ENCODE results near the gene CACNG8.

The CACNG8 gene

GRCh38 chr19:53992211-53992610 is 29.5 kb downstream of the CACNG8 start:
- no peak overlapping the region for H3K4me3 ChIP-seq (ENCODE audit: low read depth, low read length)
- TF ChIP-seq, protein P1, sequence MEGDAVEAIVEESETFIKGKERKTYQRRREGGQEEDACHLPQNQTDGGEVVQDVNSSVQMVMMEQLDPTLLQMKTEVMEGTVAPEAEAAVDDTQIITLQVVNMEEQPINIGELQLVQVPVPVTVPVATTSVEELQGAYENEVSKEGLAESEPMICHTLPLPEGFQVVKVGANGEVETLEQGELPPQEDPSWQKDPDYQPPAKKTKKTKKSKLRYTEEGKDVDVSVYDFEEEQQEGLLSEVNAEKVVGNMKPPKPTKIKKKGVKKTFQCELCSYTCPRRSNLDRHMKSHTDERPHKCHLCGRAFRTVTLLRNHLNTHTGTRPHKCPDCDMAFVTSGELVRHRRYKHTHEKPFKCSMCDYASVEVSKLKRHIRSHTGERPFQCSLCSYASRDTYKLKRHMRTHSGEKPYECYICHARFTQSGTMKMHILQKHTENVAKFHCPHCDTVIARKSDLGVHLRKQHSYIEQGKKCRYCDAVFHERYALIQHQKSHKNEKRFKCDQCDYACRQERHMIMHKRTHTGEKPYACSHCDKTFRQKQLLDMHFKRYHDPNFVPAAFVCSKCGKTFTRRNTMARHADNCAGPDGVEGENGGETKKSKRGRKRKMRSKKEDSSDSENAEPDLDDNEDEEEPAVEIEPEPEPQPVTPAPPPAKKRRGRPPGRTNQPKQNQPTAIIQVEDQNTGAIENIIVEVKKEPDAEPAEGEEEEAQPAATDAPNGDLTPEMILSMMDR (IDR thresholded peaks at IDR 0.05; ENCODE audit: insufficient read depth, low read depth, low read length, missing control alignments) = no peak
- no peak for DNase-seq (ENCODE audit: low read depth)

- DNase-seq (ENCODE audit: low read depth) = no peak
- H3K4me3 ChIP-seq (ENCODE audit: low read depth, low read length) = no peak overlapping the region
- TF ChIP-seq, protein P1 (IDR thresholded peaks at IDR 0.05; ENCODE audit: insufficient read depth, low read depth, low read length, missing control alignments) = no peak
Observed at GRCh38 chr19:53992815-53993214, 30.1 kb downstream of the CACNG8 start.

GRCh38 chr19:53993448-53993847 is 30.7 kb downstream of the CACNG8 start:
- TF ChIP-seq, protein P1 (IDR thresholded peaks at IDR 0.05; ENCODE audit: insufficient read depth, low read depth, low read length, missing control alignments) = no peak
- DNase-seq (ENCODE audit: low read depth) = no peak

GRCh38 chr19:53994811-53995210 is 32.1 kb downstream of the CACNG8 start:
- DNase-seq (ENCODE audit: low read depth) = no peak
- TF ChIP-seq, protein P1 (IDR thresholded peaks at IDR 0.05; ENCODE audit: insufficient read depth, low read depth, low read length, missing control alignments) = no peak
- no peak overlapping the region for H3K4me3 ChIP-seq (ENCODE audit: low read depth, low read length)

More at GRCh38 chr19:53993448-53993847, 30.7 kb downstream of the CACNG8 start:
- no peak overlapping the region for H3K4me3 ChIP-seq (ENCODE audit: low read depth, low read length)

GRCh38 chr19:53998223-53998622 is 35.5 kb downstream of the CACNG8 start:
- TF ChIP-seq, protein P1 (IDR thresholded peaks at IDR 0.05; ENCODE audit: insufficient read depth, low read depth, low read length, missing control alignments) = no peak
- no peak for DNase-seq (ENCODE audit: low read depth)

GRCh38 chr19:53999694-54000093 is 37.0 kb downstream of the CACNG8 start:
- no peak for DNase-seq (ENCODE audit: low read depth)
- TF ChIP-seq, protein P1 (IDR thresholded peaks at IDR 0.05; ENCODE audit: insufficient read depth, low read depth, low read length, missing control alignments) = no peak
- no peak overlapping the region for H3K4me3 ChIP-seq (ENCODE audit: low read depth, low read length)

More at GRCh38 chr19:53998223-53998622, 35.5 kb downstream of the CACNG8 start:
- no peak overlapping the region for H3K4me3 ChIP-seq (ENCODE audit: low read depth, low read length)

- DNase-seq (ENCODE audit: low read depth) = no peak
- TF ChIP-seq, protein P1 (IDR thresholded peaks at IDR 0.05; ENCODE audit: insufficient read depth, low read depth, low read length, missing control alignments) = no peak
Observed at GRCh38 chr19:54001496-54001895, 38.8 kb downstream of the CACNG8 start.

More at GRCh38 chr19:54001496-54001895, 38.8 kb downstream of the CACNG8 start:
- H3K4me3 ChIP-seq (ENCODE audit: low read depth, low read length) = no peak overlapping the region

Data from GM12865 (cell line).